NCI-H82 treated with DMSO at 0.1 percent for 48 hours (cell line): ENCODE measurements around the gene NEGR1.
A peak's percentile ranks its signal among the peaks of the same experiment; 100 is the strongest.

ENCODE experiments used
- DNase-seq: peaks from one replicate; lab custom pipeline; 2025; ENCODE audit not compliant: unreplicated experiment; lab: John Stamatoyannopoulos, UW

NEGR1 gene

DNA sequence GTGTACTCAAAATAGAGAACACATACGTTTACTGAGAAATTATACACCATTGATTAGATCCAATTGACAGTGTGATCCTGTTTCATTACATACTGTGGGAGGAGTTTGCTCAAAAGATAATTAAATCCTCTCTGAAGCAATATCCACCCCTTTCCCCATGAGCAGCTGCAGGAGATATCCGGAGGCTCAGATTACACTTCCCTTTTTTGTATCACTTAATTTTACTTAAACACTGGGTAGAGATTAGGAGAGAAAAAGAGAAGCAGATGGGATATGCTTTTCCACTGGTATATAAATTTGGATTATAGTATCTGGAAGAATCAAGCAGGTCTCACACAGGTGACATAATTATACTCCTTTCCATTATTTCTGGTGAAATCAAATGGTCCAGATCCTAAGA lies 868.2 kb downstream of the NEGR1 start:
- DNase-seq: peak; percentile 76

DNA sequence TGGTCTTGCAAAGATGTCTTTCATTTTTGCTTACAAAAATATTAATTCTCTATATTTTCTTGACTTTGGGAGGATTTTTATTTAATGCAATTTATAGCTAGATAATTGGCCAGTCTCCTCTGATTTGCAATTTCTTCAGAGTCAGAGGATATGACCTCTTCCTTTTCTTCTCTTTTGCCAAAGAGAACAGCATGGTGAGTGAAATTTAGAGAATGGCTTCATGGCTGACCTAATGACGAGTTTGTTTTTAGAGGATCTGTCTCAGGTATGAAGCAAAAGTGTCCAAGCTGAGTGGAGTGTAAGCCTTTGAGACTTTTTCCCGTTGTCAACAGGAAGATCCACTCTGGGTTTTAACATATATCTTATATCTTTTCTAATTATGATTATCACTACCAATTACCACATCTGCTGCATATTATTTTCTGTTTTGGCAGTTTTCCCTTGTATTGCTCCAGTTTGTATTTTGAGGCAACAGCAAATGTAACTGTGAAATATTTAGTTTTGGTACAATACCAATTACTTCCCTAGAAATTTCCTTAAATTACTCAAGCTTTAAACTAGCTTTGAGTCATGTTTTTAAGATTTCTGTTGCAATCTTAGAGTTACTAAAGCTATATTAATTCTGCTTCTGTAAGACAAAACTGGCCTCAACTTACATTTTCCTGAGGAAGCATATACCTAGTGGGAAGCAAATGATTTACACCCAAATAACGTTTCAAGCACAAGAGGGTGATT lies 868.7 kb downstream of the NEGR1 start:
- no peak for DNase-seq

- DNase-seq: no peak
Measured at GRCh38 chr1:71400050-71400449, 882.3 kb downstream of the NEGR1 start.

- no peak for DNase-seq
Measured at GRCh38 chr1:71399594-71399993, 882.7 kb downstream of the NEGR1 start.

GRCh38 chr1:71393301-71393700 lies 889.0 kb downstream of the NEGR1 start:
- no peak for DNase-seq

DNA sequence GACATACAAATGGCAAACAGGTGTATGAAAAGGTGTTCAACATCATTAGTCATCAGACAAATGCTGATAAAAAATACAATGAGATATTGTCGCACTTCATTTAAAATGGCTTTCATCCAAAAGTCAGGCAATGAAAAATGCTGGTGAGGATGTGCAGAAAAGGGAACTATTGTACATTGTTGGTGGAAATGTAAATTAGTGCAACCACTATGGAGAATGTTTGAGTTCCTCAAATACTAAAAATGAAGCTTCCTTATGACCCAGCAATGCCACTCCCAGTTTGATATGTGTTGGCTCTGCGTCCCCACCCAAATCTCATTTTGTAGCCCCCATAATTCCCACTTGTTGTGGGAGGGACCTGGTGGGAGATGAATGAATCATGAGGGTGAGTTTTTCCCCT lies 891.8 kb downstream of the NEGR1 start:
- DNase-seq: no peak

DNA sequence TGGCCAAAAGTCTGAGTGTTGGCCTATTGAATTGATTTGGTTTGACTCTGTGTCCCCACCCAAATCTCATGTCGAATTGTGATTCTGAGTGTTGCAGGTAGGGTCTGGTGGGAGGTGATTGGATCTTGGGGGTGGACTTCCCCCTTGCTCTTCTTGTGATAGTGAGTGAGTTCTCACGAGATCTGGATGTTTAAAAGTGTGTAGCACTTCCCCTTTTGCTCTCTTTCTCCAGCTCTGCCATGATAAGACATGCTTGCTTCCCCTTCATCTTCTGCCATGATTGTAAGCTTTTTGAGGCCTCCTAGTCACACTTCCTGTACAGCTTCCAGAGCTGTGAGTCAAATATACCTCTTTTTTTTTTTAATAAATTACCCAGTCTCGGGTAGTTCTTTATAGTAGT lies 904.5 kb downstream of the NEGR1 start:
- DNase-seq: no peak

GRCh38 chr1:71372496-71372895 lies 909.8 kb downstream of the NEGR1 start:
- no peak for DNase-seq

GRCh38 chr1:71371581-71371980 lies 910.8 kb downstream of the NEGR1 start:
- no peak for DNase-seq

GRCh38 chr1:71364236-71364635 lies 918.1 kb downstream of the NEGR1 start:
- no peak for DNase-seq

DNA sequence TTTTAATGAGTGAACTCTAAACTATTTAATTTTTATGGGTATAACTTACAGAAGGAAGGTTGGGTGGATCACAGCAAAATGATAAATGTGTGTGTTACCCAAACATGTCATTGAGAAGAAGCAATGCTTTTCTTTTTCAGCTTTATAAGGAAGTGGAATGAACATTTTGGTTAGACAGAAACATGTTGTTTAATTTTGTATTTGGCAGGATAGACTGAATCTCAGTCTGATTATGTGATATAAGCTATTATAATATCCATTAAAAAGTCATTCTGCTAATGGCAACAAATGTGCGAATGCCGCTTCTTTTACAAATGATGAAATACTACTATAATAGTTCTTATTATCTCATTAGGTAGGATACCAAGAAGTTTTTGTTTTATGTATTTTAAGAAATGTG lies 919.6 kb downstream of the NEGR1 start:
- no peak for DNase-seq

DNA sequence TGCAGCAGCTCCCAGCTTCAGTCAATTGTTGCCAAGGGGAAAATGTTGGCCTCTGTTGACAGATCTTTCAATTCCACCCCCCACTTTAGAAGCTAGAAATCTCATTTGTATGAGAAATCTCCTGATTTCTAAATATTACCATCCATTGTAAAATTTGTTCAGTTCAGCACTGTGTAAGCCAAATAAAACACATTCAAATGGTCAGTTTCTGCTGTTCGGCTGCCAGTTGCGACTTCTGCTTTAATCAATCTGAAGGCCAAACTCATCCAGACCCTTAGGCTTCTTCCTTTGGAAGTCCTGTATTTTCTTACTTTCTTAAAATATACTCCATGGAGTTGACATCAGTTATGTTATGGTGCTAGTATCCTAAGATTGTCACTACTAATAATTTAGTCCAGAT lies 920.3 kb downstream of the NEGR1 start:
- no peak for DNase-seq

- DNase-seq: no peak
Measured at GRCh38 chr1:71357708-71358107, 924.6 kb downstream of the NEGR1 start.

DNA sequence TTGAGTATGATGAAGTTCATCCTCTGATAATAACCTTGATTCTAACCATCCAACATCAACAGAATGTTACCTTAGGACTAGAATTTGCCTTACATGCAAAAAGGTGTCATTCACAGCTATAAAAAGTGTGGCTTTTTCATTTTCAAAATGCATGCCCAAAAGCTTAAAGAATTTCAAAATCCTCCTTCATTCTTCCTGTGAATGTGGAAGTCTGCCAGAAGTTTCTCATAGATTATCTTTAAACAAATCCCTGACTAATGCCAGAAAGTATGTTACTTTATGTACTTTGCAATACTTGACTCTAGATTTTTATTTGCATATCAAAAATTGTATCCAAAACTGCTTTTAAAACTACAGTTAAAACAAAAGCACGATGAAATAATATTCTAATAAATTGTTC lies 930.9 kb downstream of the NEGR1 start:
- DNase-seq: no peak

GRCh38 chr1:71350805-71351204 lies 931.5 kb downstream of the NEGR1 start:
- no peak for DNase-seq

GRCh38 chr1:71350330-71350729 lies 932.0 kb downstream of the NEGR1 start:
- no peak for DNase-seq
